ENCODE data around the gene GTF3C1.
A peak's percentile ranks its signal among the peaks of the same experiment; 100 is the strongest.
"Not testable (repeated sequence)": the region's sequence is repeated elsewhere in the genome, so short reads cannot be mapped to it uniquely, and the experiment has no call there.

The GTF3C1 gene

DNA sequence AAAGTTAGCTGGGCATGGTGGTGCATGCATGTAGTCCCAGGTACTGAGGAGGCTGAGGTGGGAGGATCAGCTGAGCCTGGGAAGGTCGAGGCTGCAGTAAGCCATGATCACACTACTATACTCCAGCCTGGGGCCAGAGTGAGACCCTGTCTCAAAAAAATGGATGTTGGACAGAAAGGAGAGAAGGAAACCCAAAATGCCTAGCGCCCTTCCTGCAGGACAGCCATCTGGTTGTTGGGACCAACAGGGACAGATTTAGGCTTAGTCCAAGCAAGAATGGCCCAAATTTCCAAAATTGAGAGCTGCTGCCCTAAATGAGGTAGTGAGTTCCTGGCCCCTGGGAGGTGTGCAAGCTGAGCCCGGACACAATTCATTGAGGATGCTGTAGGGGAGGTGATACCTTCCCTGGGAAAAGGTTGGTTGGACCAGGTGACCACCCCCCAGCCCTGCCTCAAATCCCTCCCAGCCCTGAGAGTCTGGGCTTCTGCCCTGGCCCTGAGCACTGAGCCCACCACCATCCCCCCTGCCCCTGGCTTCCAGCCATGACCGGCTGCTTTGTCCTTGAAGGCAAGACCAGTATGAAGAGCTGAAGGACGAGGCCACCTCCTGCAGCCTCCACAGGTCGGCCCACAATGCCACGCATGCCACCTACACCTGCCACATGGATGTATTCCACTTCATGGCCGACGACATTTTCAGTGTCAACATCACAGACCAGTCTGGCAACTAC, 112.6 kb downstream of the GTF3C1 start:
- peak; percentile 50 for DNase-seq (ENCODE audit: low spot score)
- TF ChIP-seq, protein P1, sequence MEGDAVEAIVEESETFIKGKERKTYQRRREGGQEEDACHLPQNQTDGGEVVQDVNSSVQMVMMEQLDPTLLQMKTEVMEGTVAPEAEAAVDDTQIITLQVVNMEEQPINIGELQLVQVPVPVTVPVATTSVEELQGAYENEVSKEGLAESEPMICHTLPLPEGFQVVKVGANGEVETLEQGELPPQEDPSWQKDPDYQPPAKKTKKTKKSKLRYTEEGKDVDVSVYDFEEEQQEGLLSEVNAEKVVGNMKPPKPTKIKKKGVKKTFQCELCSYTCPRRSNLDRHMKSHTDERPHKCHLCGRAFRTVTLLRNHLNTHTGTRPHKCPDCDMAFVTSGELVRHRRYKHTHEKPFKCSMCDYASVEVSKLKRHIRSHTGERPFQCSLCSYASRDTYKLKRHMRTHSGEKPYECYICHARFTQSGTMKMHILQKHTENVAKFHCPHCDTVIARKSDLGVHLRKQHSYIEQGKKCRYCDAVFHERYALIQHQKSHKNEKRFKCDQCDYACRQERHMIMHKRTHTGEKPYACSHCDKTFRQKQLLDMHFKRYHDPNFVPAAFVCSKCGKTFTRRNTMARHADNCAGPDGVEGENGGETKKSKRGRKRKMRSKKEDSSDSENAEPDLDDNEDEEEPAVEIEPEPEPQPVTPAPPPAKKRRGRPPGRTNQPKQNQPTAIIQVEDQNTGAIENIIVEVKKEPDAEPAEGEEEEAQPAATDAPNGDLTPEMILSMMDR (IDR thresholded peaks at IDR 0.05), result no peak
- H3K27ac ChIP-seq, result no peak overlapping the region
- no peak overlapping the region for H3K4me3 ChIP-seq

DNA sequence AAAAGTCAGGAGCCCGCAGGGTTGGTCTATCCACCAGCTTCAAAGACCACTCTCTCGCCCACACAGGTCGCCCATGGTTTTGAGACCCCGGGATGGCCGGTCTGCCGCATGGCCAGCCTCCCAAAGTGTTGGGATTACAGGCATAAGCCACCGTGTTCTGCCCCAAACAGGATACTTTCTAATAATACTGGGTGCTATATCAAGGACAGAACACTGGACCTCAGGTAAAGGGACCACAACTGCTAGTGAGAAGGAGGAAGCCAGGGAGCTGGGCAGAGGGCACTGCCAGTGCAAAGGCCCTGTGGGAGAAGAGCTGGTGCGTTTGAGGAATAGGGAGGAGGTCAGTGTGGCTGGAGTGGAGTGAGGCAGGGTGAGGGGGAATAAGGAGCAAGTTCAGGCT, 113.6 kb downstream of the GTF3C1 start:
- peak; percentile 22 for DNase-seq (ENCODE audit: low spot score)
- no peak overlapping the region for H3K4me3 ChIP-seq
- no peak overlapping the region for H3K27ac ChIP-seq
- TF ChIP-seq, protein P1 (IDR thresholded peaks at IDR 0.05), result no peak

GRCh38 chr16:27435146-27435545, 114.6 kb downstream of the GTF3C1 start:
- H3K4me3 ChIP-seq, H3K27ac ChIP-seq: not testable (repeated sequence)
- peak; percentile 58 for DNase-seq (ENCODE audit: low spot score)

- DNase-seq (ENCODE audit: low spot score), result peak; percentile 46
- Histone ChIP-seq H3K27ac (no peak overlapping the region), H3K4me3 (no peak overlapping the region)
- TF ChIP-seq, protein P1 (IDR thresholded peaks at IDR 0.05), result no peak
Measured at GRCh38 chr16:27434141-27435051, 115.3 kb downstream of the GTF3C1 start.

DNA sequence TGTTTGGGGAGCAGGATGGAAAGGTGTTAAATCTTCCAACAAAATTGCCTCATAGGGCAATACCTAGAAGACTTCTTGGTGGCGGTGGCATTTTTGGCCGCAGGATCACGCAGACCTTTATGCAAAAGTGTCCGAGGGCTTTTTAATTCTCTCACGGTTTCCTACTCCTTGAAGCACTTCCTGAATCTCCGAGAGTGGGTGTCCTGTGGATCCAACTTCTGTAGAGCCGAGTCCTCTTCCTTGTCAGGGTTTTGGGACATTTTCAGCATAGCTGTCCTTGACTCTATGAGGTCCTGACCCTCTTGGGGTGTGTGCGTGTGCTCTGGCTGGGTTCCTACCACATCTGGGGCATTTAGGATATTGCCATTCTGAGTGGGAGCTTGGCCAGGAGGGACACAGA, 116.1 kb downstream of the GTF3C1 start:
- no peak for DNase-seq (ENCODE audit: low spot score)
- Histone ChIP-seq H3K27ac (no peak overlapping the region), H3K4me3 (no peak overlapping the region)
- TF ChIP-seq, protein P1 (IDR thresholded peaks at IDR 0.05), result no peak

- not testable (repeated sequence) for DNase-seq (ENCODE audit: low spot score); H3K27ac ChIP-seq; H3K4me3 ChIP-seq
Measured at GRCh38 chr16:27433191-27433590, 116.5 kb downstream of the GTF3C1 start.

GRCh38 chr16:27432558-27432957, 117.2 kb downstream of the GTF3C1 start:
- H3K27ac ChIP-seq, result no peak overlapping the region
- TF ChIP-seq, protein P1 (IDR thresholded peaks at IDR 0.05), result no peak
- DNase-seq (ENCODE audit: low spot score), result no peak
- H3K4me3 ChIP-seq, result no peak overlapping the region
